CD4-positive, alpha-beta T cell treated with Interleukin-17A for 4 hours (primary cell): ENCODE data around the gene PCDHGC5.

ENCODE experiments used
- DNase-seq: peaks from one replicate; pipeline ENCODE4 v3.0.0-alpha.2; 2020; ENCODE audit warnings: mixed read lengths

The PCDHGC5 gene

DNA sequence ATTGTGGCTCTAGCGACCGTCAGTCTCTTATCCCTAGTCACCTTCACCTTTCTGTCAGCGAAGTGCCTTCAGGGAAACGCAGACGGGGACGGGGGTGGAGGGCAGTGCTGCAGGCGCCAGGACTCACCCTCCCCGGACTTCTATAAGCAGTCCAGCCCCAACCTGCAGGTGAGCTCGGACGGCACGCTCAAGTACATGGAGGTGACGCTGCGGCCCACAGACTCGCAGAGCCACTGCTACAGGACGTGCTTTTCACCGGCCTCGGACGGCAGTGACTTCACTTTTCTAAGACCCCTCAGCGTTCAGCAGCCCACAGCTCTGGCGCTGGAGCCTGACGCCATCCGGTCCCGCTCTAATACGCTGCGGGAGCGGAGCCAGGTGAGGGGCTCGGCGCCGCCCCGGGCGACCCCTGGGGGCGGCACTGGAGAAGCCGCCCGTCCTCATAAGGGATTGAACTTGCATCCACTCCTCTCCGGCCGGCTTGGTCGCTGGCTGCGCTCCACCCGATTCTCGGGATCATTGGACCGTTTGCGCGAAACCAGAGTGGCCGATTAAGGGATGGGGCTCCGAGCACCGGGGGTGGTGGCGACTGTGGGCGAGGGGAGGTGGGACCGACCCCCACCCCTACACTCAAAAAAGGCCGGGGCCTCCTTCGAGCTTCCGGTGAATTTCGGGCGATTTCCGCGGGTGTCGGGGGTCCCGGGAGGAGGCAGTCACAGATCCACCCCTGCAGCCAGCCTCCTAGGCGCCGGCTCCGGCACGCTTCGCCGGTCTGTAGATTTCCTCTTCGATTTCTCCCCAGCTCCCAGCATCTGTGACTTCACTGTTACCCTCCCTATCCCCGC, 2.7 kb downstream of the PCDHGC5 start:
- DNase-seq, result no peak

DNA sequence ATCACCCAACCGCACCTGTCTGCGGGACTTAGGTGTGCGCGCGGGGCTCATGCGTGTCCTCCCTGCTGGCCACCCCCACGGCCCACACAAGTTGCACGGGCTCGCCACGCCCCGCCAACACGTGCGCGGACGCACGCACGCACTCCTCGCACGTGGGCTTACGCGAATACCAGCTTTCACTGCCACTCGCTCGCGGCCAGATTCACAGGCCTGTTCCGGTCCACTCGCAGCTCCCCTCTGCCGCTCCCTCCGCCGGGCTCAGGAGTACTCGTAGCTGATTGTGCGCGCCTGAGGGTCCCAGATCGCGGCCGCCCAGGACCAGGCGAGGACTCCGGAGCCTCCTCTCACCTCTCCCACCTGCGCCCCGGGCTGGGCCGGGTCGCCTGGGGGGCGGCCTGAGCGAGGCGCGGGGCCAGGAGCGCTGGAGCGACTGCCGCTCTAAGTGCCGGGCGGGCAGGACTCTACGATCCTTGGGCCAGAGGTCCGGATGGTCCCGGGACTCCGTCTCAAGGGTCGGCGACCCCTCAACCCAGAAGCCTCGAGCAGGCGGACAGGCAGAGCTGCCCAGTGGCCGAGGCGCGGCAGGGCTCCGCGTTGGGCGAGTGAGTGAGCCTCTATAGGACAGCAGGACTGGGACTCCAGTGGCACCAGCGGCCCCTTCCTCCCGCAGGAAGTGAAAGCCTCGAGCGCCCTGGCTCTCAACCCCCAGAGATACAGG, 3.4 kb downstream of the PCDHGC5 start:
- no peak for DNase-seq

DNA sequence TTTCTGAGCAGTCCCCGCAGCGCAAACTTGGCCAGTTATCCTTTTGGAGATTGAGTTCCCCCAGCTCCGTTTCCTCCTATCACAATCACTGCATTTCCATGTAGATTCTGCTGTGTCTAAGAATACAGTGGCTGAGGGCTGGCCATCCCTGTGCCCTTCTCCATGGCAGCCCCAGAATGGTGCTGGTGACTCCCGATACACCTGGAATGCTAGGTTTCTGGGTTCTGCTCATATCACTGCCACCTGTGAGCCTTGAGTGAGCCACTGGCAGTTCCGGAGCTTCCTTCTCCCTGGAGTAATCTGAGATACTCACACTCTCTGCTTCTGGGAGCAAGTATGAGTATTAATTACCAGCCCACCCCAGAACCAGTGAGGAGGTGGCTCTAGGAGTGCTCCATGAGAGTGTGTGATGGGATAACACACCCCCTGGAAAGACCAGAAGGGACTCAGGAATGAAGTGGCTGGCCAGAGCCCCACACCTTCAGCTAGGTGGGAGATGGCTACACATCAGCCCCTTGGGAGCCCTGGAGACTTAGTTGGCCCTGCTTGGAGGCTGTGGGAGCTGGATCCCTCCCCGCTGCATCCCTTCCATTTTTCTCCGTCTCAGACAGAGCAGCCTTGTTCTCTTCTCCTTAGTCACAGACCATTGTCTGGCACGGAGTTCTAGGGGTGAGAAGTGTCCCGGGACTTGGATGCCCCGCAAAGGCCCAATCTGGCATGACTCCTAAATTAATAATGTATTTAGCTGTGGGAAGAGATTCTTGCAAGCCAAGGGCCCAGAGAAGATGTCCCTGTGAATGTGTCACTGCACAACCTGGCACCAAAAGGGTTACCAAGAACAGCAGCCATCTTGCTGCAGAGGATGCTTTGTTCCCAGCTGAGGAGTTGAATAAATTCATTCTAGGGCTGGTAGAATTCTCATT, 4.9 kb downstream of the PCDHGC5 start:
- DNase-seq, result no peak

DNA sequence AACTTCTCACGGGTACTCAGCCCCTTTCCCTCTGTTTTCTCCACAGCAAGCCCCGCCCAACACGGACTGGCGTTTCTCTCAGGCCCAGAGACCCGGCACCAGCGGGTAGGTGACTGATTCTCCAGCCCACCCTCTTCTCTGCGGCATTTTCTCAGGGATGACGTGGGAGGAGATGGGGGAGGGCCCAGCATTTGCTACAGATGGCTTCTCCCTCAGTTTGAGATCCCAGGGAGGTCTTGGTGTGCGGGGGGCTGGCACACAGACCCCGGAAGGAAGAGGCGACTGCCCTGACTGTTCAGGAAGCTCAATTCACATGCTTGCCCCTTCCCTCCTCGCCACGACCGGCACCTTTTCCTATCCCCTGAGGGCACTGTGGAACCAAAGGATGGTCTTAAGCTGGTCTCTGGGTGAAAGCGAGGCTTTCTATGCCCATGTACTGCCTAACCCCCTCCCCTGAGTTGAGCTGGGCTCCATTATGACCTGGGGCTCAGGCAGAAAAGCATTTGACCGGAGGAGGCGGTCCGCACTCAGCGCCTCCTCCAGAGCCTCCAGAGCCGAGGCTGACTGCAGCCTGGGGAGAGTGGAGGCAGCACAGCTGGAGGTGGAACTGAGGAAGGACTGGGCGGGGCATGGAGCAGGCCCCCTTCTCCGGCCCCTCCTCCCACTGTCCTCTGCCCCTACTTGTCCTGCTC, 6.0 kb downstream of the PCDHGC5 start:
- DNase-seq, result no peak

DNA sequence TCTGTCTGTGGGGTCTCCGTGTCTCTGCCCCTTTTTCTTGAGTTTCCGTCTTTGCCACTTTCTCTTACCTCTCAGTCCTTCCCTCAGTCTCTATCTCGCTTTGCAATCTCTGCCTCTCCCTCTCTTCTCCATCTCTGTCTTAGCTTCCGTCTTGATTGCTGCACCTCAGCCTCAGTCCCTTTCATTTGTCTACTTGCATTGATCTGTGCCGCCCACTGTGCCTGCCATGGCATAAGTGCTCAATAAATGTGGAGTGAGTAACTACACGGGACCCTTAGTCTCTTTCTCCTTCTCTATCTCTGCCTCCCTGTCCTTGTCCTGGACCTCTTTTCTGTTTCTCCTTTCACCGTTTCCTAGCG, 6.6 kb downstream of the PCDHGC5 start:
- DNase-seq, result no peak

DNA sequence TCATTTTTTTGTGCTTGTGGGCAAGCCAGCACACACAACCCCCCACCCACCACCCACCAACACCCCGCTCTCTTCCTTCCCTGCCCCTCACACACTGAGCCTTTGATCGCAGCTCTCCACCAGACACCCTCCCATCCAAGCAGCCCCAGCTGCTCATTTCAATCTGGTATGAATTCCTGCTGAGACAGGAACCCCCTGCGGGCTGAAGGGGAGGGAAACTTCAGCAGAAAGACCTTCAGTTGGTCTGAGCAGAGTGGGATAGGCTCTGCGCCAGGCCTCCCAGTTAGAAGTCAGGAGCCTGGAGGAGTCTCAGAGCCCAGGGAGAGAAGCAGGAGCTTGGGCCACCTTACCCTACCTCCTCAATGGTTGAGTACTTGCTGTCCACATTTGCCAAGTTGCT, 7.2 kb downstream of the PCDHGC5 start:
- no peak for DNase-seq

DNA sequence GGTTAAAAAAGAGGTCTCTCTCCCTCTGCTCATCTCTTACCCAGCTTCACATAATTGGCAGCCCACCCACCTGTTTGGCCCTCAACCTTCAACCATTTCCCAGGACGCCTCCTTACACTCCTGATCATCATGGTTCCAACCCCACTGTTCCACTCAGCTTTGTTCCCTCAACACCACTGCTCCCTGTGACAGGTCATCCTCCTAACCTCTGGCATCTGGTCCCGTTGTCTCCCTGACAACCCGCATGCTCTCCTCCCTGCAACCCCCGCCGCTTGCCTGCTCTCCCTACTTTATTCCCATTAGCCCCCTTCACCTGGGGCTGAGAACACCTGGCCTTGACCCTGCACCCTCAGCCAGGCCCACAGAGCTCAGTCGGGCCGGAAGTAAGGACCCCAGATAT, 12.9 kb downstream of the PCDHGC5 start:
- DNase-seq, result no peak

DNA sequence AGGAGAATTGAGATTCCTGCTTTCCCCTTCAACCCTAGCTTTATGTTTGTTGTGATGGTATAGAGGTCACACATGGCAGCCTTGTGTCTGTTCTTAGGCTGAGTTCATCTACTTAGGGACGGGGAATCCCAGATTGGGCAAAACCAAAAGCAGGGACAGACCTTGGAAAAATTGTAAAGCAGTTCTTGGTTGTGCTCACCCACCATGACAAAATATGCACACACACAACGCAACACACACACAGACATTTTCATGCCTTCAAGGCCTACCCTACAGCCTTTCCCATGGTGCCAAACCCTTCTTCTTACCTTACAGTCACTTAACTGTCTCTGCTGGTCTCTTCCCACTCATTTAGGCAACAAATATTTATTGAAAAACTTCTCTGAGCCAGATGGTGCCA, 14.8 kb downstream of the PCDHGC5 start:
- DNase-seq, result no peak

DNA sequence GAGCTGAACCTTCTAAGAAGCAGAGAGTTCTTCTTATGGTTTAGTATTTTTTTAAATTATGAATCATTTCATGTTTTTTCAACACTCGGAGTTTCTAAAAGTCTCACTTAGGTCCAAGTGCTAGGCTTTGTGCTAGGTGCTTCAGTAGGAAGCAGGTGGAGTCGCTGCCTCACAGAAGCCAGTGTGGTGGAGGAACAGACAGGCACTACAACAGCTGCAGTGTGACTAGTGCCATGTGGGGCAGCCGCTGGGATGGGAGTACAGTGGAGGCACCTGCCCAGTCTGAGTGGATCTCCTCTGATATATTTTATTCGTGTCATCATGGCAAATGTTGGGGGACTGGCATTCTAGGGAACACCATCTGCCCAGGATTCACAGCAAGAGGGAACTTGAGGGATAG, 15.3 kb downstream of the PCDHGC5 start:
- no peak for DNase-seq

DNA sequence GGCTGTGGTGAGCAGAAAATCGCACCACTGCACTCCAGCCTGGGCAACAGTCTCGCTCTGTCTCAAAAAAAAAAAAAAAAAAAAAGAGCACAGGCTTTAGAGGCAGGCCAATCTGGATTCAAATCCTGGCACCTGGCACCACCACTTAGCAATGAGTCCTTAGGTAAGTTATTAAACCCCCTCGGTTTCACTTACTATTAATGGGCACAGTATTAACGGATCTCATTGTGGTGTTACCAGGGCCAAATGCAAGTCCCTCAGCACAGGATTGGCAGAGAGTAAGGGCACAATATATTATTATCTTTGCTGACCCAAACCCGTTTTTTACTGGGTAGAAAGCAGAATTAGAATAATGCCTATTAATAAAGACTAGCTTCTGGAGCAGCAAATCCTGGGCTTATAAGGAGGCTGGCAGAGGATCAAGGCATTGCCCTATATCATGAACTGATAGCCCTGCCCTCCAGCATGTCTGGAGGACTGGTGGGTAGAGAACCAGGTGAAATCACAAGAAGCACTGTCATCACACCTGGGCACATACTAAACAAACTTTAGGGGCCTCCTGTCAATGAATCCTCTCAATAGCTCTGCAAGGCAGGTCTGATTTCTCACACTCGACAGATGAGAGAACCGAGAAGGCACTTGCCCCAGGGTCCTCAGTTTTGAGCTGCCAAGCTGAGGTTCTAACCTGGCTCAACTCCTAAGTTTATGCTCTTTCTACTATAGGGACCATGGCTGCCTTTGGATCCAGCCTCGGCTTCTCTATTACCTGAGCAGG, 17.7 kb downstream of the PCDHGC5 start:
- no peak for DNase-seq

DNA sequence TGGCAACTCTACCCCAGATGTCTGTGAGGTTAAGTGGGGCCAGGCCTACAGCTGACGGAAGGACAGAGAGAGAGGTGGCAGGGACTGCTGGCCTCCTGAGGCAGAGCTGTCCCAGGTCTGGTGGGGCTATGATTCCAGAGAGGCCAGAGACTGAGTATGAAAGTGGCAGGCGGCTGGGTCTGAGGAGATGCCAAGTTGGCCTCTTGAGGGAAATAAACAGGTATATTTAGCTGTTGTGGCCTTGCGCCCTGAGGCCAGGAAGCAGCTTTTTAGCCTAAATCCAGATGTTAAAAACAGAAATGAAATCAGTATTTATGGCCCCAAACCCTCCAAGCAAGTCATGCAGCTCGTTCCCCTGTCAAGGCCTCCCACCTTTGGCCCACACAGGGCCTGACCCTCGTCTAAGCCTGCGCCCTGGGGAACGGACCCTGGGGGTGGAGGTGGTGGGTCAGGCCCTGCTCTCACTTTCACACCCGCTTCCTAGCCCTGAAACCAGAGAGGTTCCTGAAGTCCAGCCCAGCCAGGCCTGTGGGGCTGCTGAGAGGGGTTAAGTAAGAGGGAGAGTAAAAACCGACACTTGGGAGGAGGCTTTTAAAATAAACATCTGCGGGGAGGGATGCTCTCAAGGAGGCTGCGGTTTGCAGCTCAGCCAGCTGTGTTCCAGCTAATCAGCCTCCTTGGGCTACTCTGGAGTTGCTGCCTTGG, 18.7 kb downstream of the PCDHGC5 start:
- no peak for DNase-seq

DNA sequence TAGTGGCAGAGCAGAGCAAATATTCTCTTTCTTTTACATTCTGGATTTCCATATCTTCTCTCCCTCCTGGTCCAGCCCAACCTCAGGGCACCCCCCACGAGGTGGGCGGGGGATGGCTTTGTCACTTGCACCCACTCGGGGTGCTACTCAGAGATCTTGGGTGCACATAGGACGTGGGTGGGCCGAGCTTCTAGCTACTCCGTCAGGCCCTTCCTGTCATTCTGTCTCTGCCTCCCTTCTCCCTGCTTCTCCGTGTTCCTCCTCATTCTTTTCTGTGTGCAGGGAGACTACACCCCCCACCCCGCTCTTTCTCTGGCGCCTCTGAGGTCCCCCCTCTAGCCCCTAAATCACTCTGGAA, 19.5 kb downstream of the PCDHGC5 start:
- DNase-seq, result no peak

DNA sequence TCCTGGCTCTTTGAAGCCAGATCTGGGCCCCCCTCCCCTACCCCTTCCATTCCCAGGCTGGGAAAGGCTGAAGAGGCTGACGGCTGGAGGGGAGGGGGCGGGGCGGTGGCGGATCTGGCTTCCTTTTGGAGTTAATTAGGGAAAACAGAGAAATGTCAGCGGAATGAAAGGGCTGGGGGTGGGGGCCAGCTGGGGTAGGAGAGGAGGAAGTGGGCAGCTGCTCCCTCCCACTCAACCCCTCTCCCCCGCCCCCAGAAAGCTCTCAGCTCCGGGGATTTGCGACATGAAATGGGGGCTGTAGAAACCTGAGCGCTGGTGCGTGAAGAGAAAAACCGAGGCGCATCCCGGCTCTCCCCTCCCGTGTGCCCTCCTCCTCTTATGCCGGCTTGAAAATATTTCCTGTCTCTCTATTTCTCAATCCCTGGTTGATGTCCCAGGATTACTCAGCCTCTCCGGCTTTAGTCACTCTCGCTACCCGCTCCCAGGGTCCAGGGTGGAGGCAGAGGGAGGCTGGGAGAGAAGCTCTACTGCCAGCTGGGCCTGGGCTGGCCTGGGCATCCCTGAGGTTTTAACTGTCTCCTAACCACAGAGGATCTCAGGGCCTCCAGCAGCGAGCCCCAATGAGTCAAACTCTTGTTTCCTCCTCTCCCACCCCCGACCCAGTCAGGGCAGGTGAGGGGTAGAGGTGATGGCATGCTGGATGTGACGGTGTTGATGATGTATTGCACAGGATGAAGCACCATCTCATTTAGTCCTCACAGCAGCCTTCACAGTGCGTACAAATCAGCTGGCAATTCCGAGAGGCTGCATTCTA, 20.1 kb downstream of the PCDHGC5 start:
- DNase-seq, result no peak

DNA sequence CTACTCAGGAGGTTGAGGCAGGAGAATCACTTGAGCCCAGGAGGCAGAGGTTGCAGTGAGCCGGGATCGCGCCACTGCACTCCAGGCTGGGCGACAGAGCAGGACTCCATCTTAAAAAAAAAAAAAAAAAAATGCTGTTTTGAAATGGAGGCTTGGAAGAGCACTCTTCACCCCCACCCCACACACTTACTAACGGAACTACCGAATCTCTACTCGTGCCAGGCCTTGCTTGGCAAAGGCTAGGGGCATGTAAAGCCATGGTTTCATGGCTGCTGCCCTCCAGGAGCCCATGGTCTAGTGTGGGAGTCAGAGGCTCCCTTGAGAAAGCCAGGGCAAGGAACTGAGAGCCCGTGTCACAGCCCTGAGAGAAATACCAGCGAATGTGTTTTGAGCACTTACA, 21.3 kb downstream of the PCDHGC5 start:
- DNase-seq, result no peak

DNA sequence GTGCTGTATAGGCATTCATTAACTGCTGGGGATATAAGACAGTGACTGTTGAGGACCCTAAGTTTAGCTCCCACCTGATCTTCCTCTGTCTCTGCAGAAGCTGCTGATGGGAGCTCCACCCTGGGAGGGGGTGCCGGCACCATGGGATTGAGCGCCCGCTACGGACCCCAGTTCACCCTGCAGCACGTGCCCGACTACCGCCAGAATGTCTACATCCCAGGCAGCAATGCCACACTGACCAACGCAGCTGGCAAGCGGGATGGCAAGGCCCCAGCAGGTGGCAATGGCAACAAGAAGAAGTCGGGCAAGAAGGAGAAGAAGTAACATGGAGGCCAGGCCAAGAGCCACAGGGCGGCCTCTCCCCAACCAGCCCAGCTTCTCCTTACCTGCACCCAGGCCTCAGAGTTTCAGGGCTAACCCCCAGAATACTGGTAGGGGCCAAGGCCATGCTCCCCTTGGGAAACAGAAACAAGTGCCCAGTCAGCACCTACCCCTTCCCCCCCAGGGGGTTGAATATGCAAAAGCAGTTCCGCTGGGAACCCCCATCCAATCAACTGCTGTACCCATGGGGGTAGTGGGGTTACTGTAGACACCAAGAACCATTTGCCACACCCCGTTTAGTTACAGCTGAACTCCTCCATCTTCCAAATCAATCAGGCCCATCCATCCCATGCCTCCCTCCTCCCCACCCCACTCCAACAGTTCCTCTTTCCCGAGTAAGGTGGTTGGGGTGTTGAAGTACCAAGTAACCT, 22.1 kb downstream of the PCDHGC5 start:
- DNase-seq, result no peak

DNA sequence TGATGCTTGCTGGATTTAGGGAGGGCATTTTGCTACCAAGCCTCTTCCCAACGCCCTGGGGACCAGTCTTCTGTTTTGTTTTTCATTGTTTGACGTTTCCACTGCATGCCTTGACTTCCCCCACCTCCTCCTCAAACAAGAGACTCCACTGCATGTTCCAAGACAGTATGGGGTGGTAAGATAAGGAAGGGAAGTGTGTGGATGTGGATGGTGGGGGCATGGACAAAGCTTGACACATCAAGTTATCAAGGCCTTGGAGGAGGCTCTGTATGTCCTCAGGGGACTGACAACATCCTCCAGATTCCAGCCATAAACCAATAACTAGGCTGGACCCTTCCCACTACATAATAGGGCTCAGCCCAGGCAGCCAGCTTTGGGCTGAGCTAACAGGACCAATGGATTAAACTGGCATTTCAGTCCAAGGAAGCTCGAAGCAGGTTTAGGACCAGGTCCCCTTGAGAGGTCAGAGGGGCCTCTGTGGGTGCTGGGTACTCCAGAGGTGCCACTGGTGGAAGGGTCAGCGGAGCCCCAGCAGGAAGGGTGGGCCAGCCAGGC, 23.0 kb downstream of the PCDHGC5 start:
- DNase-seq, result no peak

DNA sequence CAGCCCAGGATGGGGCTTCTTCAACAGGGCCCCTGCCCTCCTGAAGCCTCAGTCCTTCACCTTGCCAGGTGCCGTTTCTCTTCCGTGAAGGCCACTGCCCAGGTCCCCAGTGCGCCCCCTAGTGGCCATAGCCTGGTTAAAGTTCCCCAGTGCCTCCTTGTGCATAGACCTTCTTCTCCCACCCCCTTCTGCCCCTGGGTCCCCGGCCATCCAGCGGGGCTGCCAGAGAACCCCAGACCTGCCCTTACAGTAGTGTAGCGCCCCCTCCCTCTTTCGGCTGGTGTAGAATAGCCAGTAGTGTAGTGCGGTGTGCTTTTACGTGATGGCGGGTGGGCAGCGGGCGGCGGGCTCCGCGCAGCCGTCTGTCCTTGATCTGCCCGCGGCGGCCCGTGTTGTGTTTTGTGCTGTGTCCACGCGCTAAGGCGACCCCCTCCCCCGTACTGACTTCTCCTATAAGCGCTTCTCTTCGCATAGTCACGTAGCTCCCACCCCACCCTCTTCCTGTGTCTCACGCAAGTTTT, 23.6 kb downstream of the PCDHGC5 start:
- peak; percentile 92 for DNase-seq

DNA sequence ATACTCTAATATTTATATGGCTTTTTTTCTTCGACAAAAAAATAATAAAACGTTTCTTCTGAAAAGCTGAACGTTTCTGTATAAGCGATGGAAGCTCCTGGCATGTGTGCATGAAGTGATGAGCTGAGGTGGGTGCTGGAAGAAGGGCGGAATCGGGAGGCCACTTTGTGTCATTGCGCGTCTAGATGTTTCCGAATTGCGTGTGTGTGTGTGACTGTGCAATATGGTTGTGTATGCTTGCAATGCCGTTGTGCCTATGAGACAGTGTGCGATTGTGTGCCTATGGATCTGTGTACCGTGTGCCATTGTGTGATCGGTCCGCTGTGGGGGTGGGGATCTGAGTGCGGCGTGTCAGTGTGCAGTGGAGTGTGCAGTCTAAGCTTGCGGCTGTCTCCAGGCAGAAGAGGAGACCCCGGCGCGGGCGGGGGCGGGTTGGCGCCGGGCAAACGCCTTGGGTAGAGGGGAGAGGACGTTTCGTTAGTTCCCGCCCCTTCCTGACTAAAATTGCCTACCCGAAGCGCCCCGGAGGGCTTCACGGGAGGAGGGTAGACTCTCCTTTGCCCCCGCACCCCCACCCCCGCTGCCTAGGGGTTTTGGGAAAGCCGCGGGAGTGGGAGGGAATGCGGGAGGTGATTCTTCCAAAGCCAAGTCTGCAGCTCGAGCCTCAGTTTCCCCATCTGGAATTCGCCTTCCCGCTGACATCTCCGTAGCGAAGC, 24.2 kb downstream of the PCDHGC5 start:
- peak; percentile 57 for DNase-seq
